KBM-7 (cell line): ENCODE data around the gene DLL1.

Source experiments
- DNase-seq: peaks from one replicate; pipeline ENCODE4 v3.0.0-alpha.2; 2015
- in situ Hi-C: fragments of 300-500 bp; cut with MboI; formaldehyde crosslinking; loops from 2 replicates; pipeline ENCODE4 v1.14.3; 2020; ENCODE audit warnings: low sequenced_read_pairs, low pct_unique_long_range_greater_than_20kb, mixed read lengths

Gene DLL1

GRCh38 chr6:170256641-170257040 lies 34.2 kb downstream of the DLL1 start:
- DNase-seq, result no peak
- in situ Hi-C loops, result no loop called here

DNA sequence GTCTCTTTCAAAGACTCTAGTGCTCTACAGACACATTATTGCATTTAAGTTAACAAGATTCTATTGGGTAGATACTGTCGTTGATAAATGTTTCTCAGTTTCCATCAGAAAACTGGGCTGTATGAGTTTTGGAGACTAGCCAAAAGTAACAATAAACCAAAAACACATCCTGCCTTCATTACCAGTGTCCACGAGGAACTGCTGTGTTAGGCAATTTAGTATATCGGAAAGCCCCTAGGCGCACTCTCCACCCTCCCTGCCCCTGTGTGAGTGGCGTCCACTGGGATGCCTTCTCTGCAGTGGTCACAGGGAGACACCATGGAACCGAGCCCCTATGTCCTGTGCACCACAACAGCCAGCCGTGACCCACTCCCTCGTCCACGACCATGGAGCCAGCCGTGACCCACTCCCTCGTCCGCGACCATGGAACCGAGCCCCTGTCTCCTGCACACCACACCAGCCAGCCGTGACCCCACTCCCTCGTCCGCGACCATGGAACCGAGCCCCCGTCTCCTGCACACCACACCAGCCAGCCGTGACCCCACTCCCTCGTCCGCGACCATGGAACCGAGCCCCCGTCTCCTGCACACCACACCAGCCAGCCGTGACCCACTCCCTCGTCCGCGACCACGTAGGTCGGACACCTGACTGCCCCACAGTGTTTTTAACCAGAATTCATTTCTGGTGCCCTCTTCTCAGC lies 35.3 kb downstream of the DLL1 start:
- DNase-seq, result no peak
- in situ Hi-C loops, result no loop called here

DNA sequence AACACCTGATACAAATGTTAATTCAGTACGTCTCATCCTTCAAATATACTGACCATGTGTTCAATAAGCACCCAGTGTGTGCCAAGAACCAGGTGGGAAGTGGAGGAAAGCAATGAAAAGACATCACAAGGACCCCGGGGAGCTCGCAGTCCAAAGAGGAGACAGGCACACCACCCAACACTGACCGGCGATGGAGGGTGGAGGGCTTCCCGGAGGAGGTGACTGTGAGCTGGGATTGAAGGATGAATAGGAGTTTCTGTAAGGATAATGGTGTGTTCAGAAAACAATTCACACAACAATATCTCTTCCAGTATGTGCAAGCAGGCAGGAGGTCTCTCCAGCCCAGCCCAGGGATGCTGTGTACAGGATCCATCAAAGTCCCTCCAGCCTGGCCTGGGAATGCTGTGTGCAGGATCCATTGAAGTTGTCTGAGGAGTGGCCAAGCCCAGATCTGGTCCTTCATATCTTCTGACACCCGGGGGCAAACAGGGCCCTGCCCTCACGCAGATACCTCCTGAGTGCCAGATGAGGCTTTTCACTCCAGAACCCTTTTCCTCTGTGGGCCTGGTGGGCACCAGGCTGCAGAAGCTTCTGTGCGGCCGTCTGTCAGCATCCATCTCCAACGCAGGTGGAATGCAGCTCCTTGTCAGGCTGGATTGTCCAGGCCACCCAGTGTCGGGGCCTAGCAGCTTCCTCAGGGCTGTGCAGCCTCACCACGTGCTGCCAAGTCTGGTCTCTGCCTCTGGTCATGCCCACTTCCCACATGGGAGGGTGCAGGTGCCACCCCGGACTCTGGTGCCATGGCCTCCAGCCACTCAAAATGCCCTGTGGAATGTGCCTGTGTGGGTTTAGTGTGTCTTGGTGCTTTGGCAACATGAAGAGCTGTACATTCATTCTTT lies 36.3 kb downstream of the DLL1 start:
- in situ Hi-C loops, result no loop called here
- no peak for DNase-seq

- no peak for DNase-seq
- in situ Hi-C loops, result no loop called here
Measured at GRCh38 chr6:170253910-170254269, 37.0 kb downstream of the DLL1 start.

- no peak for DNase-seq
- in situ Hi-C loops, result no loop called here
Measured at GRCh38 chr6:170253226-170253909, 37.5 kb downstream of the DLL1 start.

- in situ Hi-C loops, result no loop called here
- DNase-seq, result no peak
Measured at GRCh38 chr6:170251776-170252571, 38.9 kb downstream of the DLL1 start.

DNA sequence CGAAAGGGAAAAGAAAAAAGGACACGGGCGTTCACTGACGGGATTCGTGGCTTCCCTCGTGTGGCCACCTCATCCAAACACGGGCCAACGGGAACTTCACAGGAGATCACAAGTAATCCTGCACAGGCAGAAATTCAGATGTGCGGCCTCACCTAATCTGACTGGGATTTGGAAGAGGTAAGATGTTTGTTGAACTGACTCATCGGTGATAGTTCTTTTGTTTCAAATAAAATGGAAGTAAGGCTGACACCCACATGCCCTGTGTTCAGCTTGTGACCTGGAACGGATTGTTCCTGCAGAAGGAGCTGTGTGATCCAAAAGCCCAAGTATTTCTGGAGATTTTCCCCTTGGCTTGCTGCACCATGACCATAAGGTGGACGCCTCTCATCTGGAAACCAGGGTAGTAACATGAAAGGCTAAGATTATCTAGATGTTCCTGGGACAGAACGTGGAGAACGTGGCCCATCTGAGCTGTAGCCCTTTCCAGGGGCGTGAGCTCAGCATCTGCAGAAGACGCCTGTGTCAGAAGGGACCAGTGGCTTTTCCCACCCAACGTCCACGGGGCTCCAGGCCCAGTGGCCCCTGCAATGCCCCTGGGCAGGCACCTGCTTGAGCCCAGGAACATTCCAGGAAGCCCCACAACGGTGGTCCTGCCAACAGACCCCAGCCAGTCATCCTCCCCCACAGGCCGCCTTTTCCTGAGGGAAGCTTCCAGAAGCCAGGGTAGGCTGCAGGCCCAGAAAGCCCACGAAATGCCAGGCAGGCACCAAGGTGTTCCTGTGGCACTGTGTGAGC lies 39.7 kb downstream of the DLL1 start:
- no peak for DNase-seq
- in situ Hi-C loops, result no loop called here

DNA sequence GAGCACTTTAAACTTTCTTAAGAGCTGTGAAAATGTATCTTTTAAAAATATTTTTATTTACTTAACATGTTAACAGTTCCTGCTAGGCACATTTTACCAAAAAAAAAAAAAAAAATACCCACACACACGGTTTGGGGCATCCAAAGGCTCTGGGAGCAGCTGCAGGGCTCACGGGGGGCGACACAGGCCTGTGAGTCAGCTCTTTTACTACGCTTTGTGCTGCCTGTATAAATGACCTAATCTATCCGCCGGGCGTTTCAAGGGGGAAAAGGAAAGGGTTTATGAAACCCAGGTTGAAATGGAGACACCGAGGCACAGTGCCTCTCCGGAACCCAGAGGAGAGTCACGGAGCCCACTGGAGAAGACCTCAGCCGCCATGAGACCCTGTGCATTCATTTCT lies 40.4 kb downstream of the DLL1 start:
- in situ Hi-C loops, result no loop called here
- no peak for DNase-seq

GRCh38 chr6:170249817-170250216 lies 41.1 kb downstream of the DLL1 start:
- in situ Hi-C loops, result no loop called here
- DNase-seq, result no peak

GRCh38 chr6:170248861-170249600 lies 41.8 kb downstream of the DLL1 start:
- in situ Hi-C loops, result no loop called here
- DNase-seq, result no peak

GRCh38 chr6:170248111-170248805 lies 42.6 kb downstream of the DLL1 start:
- in situ Hi-C loops, result no loop called here
- no peak for DNase-seq

GRCh38 chr6:170247178-170247701 lies 43.6 kb downstream of the DLL1 start:
- DNase-seq, result no peak
- in situ Hi-C loops, result no loop called here

DNA sequence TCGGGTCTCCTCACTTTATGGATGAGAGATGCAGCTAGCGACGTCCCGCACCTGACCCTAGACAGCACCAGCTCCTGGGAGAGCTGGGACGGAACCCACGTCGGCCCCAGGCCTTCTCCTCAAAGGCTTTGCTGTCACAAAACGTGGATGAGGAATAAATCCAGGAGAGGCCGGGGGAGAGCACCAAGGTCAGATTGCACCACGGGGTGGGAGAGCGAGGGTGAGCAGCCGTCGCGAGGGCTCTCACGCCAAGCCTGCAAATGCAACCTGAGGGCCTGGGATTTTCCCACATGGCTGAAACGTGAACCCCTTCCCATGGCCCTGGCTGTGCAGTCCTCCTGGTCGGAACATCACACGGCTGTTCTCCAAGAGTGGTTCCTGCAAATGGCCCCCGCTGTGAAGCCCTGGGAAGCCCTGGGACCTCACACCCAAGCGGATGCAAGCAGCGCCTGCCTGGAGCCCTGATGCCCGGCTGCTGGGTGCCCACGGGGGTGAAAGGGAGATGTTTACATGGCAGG lies 45.3 kb downstream of the DLL1 start:
- in situ Hi-C loops, result no loop called here
- no peak for DNase-seq

DNA sequence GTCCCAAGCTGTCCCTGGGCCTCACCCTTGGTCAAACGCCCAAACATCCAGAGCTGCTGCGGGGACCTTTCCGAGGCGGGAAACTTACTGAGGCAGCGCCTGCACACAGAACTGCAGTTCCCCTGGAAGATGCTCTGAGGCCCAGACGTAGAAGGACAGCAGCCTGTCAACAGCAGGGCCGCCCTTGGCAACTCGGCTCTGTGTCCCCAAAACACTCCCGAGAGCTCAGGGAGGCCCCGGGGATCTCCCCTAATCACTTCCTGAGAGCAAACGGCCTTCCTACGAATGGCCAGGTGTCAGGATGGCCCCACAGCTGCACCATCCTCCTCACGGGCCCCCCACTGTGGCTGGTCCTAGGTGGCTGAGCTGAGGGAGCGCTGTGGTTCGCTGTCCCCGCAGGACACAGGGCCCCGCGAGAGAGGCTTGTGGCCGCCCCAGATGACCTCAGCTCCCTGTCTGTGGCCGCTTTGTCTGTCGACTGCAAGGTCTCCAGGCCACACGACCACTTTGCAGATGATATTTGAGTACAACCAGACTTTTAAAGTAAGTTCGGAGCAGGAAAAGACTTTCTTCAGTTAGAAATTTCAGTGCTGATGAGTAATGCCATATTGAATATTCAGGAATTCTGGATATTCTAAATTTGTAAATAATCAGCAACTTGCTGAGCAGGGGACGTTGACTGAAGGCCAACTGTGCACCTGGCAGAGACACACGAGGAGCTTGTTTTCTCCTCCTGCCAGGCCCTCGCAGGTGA lies 46.0 kb downstream of the DLL1 start:
- DNase-seq, result no peak
- in situ Hi-C loops, result no loop called here

GRCh38 chr6:170243791-170244291 lies 47.0 kb downstream of the DLL1 start:
- in situ Hi-C loops, result no loop called here
- DNase-seq, result no peak

DNA sequence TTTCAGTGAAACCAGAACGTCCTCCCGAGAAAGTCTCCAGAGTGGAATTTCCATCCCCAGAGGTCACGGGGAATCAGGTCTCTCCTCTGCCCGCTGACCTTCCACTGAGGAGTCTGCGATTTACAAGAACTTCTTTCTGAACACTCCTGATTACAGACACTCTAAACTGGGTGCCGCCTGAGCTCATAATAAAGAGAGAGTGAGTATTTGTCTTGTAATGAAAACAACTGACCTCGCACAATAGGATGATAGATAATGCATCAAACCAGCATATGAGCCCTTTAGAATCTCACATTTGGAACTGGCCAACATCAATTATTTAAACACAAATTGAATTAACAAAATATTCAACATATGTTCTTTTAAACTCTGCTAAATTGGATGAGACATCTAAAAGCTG lies 47.5 kb downstream of the DLL1 start:
- in situ Hi-C loops, result no loop called here
- no peak for DNase-seq
